Parathyroid adenoma (tissue), 2 donors: ENCODE data around the gene TFPT.

Experiments used
- H2AFZ ChIP-seq: fragments of 300-600 bp; sonication (generic); one replicate; pipeline ENCODE4 v1.7.0; 2017; ENCODE audit warnings: antibody characterized with exemption, mild to moderate bottlenecking
- H3K27ac ChIP-seq: fragments of 300-600 bp; sonication (generic); one replicate; pipeline ENCODE4 v1.7.0; 2017
- H3K27me3 ChIP-seq: fragments of 300-600 bp; sonication (generic); one replicate; pipeline ENCODE4 v1.7.0; 2017; ENCODE audit warnings: low read length; ENCODE audit not compliant: control insufficient read depth, insufficient read depth
- H3K36me3 ChIP-seq: fragments of 300-600 bp; sonication (generic); one replicate; pipeline ENCODE4 v1.7.0; 2017; ENCODE audit warnings: low read length; ENCODE audit not compliant: control insufficient read depth, insufficient read depth
- H3K4me1 ChIP-seq: fragments of 300-600 bp; sonication (generic); one replicate; pipeline ENCODE4 v1.7.0; 2017; ENCODE audit warnings: control low read depth
- H3K4me2 ChIP-seq: fragments of 300-600 bp; sonication (generic); one replicate; pipeline ENCODE4 v1.7.0; 2017; ENCODE audit warnings: low read length
- H3K4me3 ChIP-seq: fragments of 300-600 bp; sonication (generic); one replicate; pipeline ENCODE4 v1.7.0; 2017; ENCODE audit warnings: low read depth, low read length
- H3K79me2 ChIP-seq: fragments of 300-600 bp; sonication (generic); one replicate; pipeline ENCODE4 v1.7.0; 2017; ENCODE audit warnings: control low read depth
- H3K9ac ChIP-seq: fragments of 300-600 bp; sonication (generic); one replicate; pipeline ENCODE4 v1.7.0; 2017; ENCODE audit warnings: mild to moderate bottlenecking
- H3K9me3 ChIP-seq: fragments of 300-600 bp; sonication (generic); one replicate; pipeline ENCODE4 v1.7.0; 2017; ENCODE audit warnings: low read length; ENCODE audit not compliant: control insufficient read depth
- TF ChIP-seq, protein P1 (sequence below): fragments of 300-600 bp; sonication (generic); IDR thresholded peaks from one replicate; pipeline ENCODE4 v1.7.0; 2017; ENCODE audit warnings: antibody characterized with exemption, mild to moderate bottlenecking
- donor health status: primary hyperparathyroidism.

TFPT gene

DNA sequence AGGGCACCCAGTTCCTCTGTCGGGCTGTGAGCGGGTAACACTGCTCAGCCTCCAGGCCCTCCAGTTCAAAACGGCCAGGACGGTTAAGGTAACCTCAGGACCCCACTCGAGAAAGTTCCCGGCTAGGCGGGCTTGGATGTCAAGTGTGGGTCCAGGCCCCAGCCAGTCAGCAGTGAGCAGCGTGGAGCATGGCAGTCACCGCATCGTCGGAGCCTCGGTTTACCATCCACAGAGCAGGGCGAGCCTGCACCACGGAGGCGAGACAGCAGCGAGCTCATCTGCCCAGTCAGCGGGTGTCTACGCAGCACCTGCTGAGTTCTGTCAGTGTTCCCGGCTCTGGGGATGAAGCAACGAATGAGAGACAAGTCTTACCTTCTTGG lies 14.2 kb upstream of the TFPT start:
- Histone ChIP-seq H3K79me2 (no peaks in the 10 kb centered on the region), H3K9me3 (no peaks in the 10 kb centered on the region), H3K27ac (no peak overlapping the region), H2AFZ (no peak overlapping the region), H3K4me3 (no peak overlapping the region), H3K4me1 (no peaks in the 10 kb centered on the region), H3K4me2 (no peak overlapping the region), H3K9ac (no peak overlapping the region), H3K27me3 (no peaks in the 10 kb centered on the region), H3K36me3 (no peaks in the 10 kb centered on the region)
- TF ChIP-seq, protein P1, sequence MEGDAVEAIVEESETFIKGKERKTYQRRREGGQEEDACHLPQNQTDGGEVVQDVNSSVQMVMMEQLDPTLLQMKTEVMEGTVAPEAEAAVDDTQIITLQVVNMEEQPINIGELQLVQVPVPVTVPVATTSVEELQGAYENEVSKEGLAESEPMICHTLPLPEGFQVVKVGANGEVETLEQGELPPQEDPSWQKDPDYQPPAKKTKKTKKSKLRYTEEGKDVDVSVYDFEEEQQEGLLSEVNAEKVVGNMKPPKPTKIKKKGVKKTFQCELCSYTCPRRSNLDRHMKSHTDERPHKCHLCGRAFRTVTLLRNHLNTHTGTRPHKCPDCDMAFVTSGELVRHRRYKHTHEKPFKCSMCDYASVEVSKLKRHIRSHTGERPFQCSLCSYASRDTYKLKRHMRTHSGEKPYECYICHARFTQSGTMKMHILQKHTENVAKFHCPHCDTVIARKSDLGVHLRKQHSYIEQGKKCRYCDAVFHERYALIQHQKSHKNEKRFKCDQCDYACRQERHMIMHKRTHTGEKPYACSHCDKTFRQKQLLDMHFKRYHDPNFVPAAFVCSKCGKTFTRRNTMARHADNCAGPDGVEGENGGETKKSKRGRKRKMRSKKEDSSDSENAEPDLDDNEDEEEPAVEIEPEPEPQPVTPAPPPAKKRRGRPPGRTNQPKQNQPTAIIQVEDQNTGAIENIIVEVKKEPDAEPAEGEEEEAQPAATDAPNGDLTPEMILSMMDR = no peak

GRCh38 chr19:54128796-54129616 lies 13.5 kb upstream of the TFPT start:
- Histone ChIP-seq H3K9me3 (no peaks in the 10 kb centered on the region), H3K79me2 (no peaks in the 10 kb centered on the region), H3K4me1 (no peaks in the 10 kb centered on the region), H3K4me2 (no peak overlapping the region), H3K9ac (no peak overlapping the region), H3K36me3 (no peaks in the 10 kb centered on the region), H3K27me3 (no peaks in the 10 kb centered on the region), H2AFZ (no peak overlapping the region), H3K27ac (no peak overlapping the region), H3K4me3 (no peak overlapping the region)
- TF ChIP-seq, protein P1 = no peak

DNA sequence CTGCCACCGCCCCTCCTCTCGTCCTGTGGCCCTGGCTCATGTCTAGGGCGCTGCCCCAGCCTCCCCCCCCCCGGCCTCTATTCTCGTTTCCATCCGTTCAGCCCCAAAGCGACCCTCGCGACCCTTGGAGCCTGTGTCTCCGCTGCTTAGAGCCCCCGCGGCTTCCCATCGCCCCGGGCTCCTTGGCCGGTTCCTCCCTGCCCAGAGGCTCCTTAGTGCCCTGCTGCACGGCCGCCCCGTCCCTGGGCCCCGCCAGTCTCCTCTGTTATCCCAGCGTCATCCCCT lies 12.9 kb upstream of the TFPT start:
- no peaks in the 10 kb centered on the region for H3K27me3 ChIP-seq
- H3K79me2 ChIP-seq = no peaks in the 10 kb centered on the region
- no peak overlapping the region for H3K4me3 ChIP-seq
- no peak overlapping the region for H2AFZ ChIP-seq
- H3K9me3 ChIP-seq = no peaks in the 10 kb centered on the region
- H3K9ac ChIP-seq = no peak overlapping the region
- H3K36me3 ChIP-seq = no peaks in the 10 kb centered on the region
- no peaks in the 10 kb centered on the region for H3K4me1 ChIP-seq
- no peak overlapping the region for H3K4me2 ChIP-seq
- TF ChIP-seq, protein P1 = no peak
- H3K27ac ChIP-seq = no peak overlapping the region

- no peak overlapping the region for H2AFZ ChIP-seq
- no peak overlapping the region for H3K4me3 ChIP-seq
- H3K36me3 ChIP-seq = no peaks in the 10 kb centered on the region
- no peak overlapping the region for H3K9ac ChIP-seq
- H3K4me2 ChIP-seq = no peak overlapping the region
- H3K9me3 ChIP-seq = no peaks in the 10 kb centered on the region
- no peaks in the 10 kb centered on the region for H3K27me3 ChIP-seq
- no peak overlapping the region for H3K27ac ChIP-seq
- H3K79me2 ChIP-seq = no peaks in the 10 kb centered on the region
- H3K4me1 ChIP-seq = no peaks in the 10 kb centered on the region
- TF ChIP-seq, protein P1 = no peak
These were observed 12.4 kb upstream of the TFPT start for GRCh38 chr19:54127688-54128440.

DNA sequence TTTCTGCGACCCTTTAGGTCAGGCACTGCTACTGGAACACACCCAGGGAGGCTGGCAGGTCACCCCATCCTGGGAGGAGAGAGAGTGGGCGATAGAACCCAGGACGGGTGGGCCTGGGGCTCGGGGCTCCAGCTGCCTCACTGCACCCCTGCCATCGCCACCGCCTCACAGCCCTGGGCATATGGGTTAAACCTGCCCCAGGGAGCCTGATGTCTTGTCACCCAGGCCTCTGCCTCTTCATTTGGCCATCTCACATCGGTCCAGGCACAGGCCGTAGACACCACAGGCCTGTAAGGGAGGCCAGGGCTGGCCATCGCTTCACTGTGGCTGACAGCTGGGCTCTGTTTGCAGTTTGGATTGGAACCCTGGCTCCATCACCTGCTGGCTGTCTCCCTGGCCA lies 10.3 kb upstream of the TFPT start:
- no peak overlapping the region for H3K9ac ChIP-seq

More for the DNA sequence above, 10.3 kb upstream of the TFPT start:
- TF ChIP-seq, protein P1 = no peak
- Histone ChIP-seq H3K4me1 (no peaks in the 10 kb centered on the region), H2AFZ (no peak overlapping the region), H3K36me3 (no peaks in the 10 kb centered on the region), H3K27me3 (no peaks in the 10 kb centered on the region), H3K27ac (no peak overlapping the region), H3K4me3 (no peak overlapping the region), H3K4me2 (no peak overlapping the region), H3K9me3 (no peaks in the 10 kb centered on the region), H3K79me2 (no peaks in the 10 kb centered on the region)
